AG09319 (cell line): ENCODE results near the gene VANGL1.

Experiments used
- DNase-seq: peaks from one replicate; pipeline ENCODE4 v3.0.0-alpha.2; 2010; ENCODE audit warnings: low read depth; ENCODE audit errors: extremely low read depth
- CTCF ChIP-seq: IDR thresholded peaks from 2 replicates; pipeline ENCODE4 v1.5.1; 2011; ENCODE audit warnings: low read depth, mild to moderate bottlenecking, inconsistent platforms, low read length, moderate library complexity

Gene VANGL1

GRCh38 chr1:115726161-115726560, 84.4 kb downstream of the VANGL1 start:
- no peak for DNase-seq
- no peak for TF ChIP-seq CTCF

- no peak for TF ChIP-seq CTCF
- no peak for DNase-seq
Measured at GRCh38 chr1:115726570-115726969, 84.8 kb downstream of the VANGL1 start.

- peak; percentile 79 for DNase-seq
Measured at GRCh38 chr1:115727706-115728249, 86.0 kb downstream of the VANGL1 start.

GRCh38 chr1:115728341-115728740, 86.6 kb downstream of the VANGL1 start:
- DNase-seq, result no peak
- TF ChIP-seq CTCF, result no peak

More at GRCh38 chr1:115727706-115728249, 86.0 kb downstream of the VANGL1 start:
- no peak for TF ChIP-seq CTCF

- TF ChIP-seq CTCF, result no peak
- DNase-seq, result no peak
Measured at GRCh38 chr1:115729756-115730155, 88.0 kb downstream of the VANGL1 start.

GRCh38 chr1:115732316-115732715, 90.5 kb downstream of the VANGL1 start:
- no peak for TF ChIP-seq CTCF
- DNase-seq, result no peak

- no peak for TF ChIP-seq CTCF
Measured at GRCh38 chr1:115740811-115741210, 99.0 kb downstream of the VANGL1 start.

More at GRCh38 chr1:115740811-115741210, 99.0 kb downstream of the VANGL1 start:
- no peak for DNase-seq
